ENCODE results near the gene ANXA6.
A peak's percentile ranks its signal among the peaks of the same experiment; 100 is the strongest.
"Not testable (repeated sequence)": the region's sequence is repeated elsewhere in the genome, so short reads cannot be mapped to it uniquely, and the experiment has no call there.

Gene ANXA6

DNA sequence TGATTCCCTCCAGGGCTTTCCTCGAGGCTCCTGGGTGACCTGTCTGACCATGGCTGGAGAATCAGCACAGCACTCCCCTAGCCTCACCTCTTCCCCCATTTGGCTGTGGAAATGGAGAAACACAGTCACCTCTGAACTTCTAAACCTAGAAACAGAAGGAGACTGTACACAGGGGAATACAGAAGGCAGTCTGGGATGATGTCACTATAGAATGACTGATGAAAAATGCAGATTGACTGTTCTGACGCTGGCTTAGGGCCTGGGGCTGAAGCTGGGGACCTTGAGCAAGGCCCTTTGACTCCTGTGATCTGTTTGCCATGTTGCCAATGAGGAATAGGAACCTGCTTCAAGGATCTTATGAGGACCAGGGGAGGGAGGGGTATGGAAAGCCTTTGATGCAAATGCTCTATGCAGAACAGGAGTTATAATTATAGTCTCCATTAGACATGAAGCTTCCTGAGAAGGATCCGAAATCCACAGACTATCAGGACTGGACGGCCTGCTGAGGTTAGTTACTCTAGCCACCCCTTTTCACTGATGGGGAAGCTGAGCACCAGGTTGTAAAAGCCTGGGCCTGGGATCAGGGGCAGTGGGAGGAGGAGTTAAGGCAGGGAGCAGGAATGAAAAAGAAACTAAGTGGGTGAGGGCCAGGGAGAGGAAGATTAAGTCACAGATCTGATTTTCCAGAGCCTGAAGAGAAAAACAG, 24.4 kb upstream of the ANXA6 start:
- no peak for DNase-seq (ENCODE audit: low spot score)

DNA sequence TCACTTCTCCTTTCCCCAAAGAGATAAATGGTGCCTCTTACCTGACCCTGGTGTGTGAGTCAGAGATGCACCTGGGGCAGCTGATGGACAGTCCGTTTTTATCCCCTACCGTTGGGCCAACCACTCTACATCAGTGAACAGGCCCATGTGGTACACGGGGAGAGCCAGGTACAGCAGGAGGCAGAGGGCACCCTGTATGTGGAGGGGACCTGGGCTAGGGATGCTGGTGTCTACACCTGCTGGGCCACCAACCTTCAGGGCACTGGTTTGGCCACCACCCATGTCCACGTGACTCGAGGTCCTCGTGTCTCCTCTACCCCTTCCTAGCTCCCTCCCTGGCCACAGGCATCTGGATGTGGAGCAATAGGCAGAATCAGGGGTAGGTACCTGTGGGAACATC, 22.7 kb upstream of the ANXA6 start:
- DNase-seq (ENCODE audit: low spot score), result no peak

DNA sequence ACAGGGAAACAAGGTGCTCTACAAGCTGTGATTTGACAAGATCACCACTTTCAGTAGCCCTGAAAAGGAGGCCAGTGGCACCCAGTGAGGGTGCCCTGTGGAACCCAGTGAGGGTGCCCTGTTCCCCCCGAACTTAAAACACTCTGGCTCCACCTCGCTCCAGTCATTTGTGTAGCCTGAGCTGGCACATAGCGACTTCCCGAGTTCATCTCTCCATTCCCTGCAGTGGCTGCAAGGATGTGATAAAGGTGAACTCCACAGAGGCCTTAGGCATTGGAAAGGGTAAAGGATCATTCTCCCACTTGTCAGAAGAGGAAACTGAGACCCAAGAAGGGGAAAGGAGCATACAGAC, 21.9 kb upstream of the ANXA6 start:
- DNase-seq (ENCODE audit: low spot score), result no peak

DNA sequence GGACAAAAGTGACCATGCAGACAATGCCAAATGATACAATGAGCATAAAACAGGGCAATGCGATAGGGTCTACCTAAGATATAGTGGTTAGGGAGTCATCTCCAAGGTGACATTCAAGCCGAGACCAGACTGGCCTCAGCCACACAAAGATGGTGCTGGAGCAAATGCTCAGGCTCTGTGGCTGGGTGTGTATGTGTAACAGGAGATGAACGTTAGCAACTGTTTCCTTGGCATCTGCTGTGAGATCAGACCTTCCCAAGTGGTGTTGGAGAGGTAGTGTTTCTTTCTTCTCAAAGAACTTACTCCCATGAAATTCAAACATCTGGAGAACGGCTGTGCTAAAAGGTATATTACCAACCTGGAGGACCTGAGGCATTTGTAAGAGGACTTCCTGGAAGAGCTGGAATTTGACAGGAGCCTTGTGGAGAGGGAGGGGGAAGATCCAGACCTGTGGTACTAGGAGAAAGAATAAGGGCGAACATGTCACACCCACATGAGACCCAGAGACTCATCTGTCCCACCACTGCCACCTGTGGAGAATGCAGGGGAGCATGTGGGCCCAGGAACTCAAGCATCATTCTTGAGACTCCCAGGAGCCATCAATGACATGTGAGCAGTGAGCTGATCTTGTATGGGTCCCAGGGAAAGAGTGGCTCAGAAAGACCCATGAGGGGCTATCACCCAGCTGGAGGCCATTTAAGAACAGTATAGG, 21.4 kb upstream of the ANXA6 start:
- DNase-seq (ENCODE audit: low spot score), result no peak

DNA sequence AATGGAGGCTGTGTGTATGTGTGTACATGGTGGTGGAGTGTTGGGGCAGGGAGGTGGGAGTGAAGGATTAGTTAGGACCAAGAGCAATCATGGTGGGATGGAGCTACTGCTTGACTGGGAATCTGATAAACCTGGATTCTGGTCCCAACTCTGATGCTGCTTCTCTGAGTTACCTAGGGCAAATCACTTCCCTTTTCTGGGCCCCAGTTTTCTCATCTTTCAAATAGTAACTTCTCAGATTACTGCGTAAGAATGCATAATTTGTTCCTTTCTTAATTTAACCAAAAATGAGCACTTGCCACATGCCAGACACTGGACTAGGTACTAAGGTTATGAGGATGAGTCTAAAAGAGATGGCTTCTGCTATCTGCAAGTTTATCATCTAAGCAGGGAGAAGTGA, 20.8 kb upstream of the ANXA6 start:
- DNase-seq (ENCODE audit: low spot score), result no peak

DNA sequence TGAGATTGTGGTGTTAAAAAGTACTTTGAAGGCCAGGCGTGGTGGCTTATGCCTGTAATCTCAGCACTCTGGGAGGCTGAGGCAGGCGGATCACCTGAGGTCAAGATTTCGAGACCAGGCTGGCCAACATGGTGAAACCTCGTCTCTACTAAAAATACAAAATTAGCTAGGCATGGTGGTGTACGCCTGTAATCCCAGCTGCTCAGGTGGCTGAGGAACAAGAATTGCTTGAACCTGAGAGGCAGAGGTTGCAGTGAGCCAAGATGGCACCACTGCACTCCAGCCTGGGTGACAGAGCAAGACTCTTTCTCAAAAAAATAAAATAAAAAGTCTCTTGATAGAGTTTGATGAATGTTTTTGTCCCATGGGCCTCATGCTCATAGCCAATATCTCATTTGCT, 18.7 kb upstream of the ANXA6 start:
- DNase-seq (ENCODE audit: low spot score), result not testable (repeated sequence)

DNA sequence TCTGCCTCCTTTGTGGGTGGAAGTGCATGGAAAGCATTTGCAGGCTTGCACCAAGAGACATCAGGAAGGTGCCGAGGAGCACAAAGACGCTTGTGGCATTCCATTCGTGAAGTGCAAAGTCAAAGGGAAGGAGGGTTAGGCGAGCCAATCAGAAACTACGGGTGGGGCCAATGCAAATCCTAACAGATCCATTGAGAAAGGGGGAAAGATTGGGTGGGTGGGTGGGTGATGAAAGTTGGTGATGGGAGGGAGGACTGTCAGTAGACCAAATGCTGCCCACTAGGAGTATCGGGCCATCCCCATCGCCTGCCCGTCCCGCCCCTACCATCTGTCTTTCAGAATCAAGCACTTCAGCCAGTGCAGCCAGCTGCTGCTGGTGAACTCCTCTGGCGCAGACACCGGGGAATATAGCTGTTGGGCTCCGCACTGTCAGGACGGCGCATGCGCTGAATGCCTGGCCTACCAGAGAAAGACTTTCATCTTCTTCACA, 17.1 kb upstream of the ANXA6 start:
- DNase-seq (ENCODE audit: low spot score), result no peak

DNA sequence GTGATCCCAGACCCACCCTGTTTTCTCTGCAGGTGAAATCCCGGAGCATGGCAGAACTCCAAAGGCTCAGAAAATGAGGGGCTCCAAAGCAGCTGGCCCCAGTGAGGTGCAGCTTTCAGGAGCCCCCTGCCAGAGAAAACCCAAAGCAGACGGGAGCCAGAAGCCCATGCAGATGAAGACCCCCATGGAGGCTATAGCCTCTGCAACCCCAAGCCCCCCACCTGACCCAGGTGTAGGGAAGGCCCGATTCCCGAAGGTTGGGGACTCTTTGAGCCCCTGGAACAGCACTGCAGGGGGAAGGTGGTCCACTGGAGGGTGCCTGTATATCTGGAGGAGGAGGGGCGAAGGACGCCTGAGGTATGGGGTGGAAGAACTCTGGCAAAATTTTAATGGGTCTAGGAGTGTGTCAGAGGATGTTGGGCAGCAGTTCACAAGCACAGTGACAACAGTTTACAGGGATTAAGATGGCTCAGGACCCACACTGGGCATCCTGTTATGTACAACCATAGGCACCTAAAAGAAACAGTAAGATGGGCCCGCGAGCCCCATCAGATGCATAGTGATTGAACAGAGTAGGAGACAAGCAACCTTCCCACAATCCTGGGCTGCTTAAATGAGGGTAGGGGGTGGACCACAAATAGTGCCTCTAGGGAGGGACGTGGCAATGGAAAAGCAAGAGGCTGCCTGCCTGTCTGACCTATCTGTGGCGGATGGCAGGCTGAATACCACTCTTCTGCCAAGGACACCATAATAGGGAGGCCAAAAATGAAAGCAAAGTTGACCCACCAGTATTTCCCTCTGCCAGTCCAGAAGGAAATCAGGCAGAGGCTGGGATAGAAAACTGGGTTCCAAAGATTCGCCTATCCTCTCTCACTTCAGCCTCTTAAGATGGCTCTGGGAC, 16.4 kb upstream of the ANXA6 start:
- DNase-seq (ENCODE audit: low spot score), result no peak

DNA sequence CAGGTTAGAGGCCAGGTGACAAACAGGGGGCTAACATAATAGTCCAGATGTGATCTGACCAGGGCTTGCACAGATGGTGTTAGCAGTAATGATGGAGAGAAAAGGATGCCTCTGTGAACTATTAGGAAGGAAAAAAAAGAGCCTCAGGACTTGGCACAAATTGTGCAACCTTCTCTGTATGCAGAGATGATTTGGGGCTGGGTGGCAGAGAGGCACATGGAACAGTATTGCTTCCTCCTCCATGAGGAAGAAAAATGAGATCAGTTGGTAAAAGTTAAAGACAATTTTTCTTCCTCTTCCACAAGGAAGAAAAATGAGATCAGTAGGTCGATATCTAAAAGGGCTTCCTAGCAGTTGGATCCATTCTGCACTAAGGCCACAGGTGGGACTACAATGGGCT, 13.9 kb upstream of the ANXA6 start:
- no peak for DNase-seq (ENCODE audit: low spot score)

DNA sequence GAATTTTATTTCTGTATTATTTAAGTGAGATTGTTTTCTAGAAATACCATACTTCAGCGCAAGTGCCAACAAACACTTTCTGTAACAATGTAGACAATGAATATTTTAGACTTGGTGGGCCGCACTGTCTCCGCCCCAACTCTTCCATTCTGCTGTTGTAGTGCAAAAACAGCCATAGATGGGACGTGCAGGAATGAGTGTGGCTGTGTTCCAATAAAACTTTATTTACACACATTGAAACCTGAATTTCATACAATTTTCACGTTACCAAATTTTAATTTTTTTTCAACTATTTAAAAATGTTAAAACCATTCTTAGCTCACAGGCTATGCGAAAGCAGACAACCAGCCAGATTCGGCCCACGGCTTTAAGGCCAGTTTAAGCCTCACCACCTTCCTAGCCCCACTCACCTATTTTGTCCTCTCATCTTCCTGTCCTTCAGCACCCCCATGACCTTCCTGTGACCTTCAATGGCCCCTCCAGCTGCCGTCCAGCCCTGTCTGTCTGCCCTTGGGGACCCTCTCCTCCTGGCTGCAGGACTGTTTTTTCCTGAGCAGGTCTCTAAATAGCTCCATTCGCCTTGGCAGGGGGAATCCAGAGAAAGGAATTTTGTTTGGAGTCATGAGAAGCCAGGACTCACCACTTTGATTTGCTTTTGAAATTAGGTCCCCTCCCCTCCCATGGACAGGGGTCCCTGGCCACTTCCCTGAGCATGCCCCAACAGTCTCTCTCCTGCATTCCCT, 11.2 kb upstream of the ANXA6 start:
- DNase-seq (ENCODE audit: low spot score), result no peak

DNA sequence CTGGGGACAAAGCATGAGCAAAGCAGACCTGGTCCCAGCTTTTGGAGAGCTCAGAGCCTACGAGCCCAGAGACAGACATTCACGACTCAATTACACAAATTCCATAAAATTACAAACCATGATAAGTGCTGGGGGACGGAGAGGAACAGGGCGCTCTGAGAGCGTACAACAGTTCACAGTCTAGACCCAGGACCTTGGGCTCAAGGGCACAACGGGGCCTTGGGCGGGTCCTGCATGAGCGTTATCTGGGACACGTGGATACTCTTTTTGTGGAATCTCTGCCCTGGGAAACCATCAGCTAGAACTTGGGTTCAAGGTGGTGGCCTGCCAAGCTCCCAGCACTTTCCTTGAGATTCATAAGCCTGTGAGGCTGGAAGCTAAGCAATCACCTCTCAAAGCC, 9.4 kb upstream of the ANXA6 start:
- no peak for DNase-seq (ENCODE audit: low spot score)

DNA sequence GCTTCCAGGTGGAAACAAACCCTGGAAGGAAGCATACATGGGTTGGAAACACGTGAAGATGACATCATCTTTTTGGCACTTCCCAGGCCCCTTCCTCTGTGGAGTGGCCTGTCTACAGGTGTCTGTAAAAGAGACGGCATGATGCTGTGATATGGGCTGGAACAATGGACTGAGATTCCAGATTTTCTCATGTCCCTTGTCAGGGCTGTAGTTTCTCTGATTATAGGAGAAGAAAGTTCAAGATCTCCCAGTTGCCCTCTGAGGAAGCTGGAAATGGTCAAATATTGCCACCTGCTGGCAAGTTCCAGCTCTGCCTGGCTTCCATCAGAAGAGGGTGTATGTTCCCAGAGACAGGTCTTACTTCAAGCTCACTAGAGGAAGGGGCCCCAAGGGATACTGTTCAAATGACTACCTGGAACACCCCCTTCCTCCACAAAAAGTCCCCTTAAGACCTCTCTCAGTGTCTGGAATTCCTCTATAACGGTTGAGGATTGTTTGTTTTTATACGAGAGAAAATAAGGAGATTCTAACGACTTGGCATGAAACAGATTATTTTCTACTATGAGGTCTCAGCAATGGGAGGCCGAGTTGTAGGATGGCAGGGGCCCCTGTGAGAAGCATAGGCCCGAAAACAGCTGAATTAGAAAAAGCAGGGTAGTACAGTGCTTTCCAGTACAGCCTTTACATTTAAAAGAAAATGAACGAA, 7.3 kb upstream of the ANXA6 start:
- DNase-seq (ENCODE audit: low spot score), result peak; percentile 86

DNA sequence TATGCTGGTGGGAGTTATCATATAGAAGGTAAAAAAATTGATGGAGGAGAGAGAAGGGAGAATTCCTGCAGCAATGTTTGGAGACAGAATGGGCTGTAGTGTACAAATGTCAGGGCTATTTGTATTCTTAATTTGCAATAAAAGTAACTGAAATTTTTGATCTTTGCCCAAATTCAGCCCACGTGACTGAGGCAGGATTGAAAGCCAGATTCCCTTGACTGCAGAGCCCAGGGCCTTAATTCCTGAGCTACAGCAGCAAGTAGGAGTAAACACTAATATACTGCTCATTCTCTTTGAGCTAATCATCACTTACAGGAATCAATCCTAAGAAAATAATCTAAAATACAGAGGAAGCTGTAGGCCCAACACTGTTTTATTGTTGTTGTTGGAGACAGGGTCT, 5.2 kb upstream of the ANXA6 start:
- no peak for DNase-seq (ENCODE audit: low spot score)

DNA sequence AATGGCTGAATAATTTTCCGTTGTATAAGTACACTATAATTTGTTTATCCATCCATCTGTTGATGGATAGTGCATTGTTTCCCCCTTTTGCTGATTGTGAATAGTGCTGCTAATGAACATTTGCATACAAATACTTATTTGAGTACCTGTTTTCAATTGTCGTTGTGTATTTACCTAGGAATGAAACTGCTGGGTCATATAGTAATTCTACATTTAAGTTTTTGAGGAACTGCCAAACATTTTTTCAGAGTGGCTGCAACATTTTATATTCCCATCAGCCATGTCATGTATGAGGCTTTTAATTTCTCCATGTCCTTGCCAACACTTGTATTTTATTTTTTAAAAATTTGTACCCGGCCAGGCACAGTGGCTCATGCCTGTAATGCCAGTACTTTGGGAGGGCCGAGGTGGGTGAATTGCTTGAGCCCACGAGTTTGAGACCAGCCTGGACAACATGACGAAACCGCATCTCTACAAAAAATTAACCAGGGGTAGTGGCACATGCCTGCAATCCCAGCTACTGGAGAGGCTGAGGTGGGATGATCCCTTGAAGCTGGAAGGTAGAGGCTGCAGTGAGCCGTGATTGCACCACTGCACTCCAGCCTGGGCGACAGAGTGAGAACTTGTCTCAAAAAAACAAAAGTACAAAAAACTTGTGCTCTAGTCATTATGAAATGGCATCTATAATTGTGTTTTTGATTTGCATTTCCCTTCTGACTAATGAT, 2.2 kb upstream of the ANXA6 start:
- no peak for DNase-seq (ENCODE audit: low spot score)

DNA sequence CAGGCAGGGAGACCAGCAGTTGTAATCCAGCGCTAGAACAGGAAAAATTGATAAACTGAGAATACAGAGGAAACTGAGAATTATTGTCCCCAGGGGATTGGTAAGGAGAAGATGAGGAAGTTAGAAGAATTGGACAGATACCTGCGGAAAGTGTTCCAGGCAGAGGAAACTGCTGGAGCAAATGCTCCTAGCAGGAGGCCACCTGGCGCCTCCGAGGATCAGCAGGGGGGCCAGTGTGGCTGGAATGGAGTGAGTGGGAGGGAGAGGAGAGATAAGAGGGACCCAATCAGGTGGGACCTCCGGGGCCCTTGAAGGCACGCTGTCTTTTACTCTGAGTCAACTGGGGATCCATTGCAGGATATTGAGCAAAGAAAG, 695 bp upstream of the ANXA6 start:
- no peak for DNase-seq (ENCODE audit: low spot score)

DNA sequence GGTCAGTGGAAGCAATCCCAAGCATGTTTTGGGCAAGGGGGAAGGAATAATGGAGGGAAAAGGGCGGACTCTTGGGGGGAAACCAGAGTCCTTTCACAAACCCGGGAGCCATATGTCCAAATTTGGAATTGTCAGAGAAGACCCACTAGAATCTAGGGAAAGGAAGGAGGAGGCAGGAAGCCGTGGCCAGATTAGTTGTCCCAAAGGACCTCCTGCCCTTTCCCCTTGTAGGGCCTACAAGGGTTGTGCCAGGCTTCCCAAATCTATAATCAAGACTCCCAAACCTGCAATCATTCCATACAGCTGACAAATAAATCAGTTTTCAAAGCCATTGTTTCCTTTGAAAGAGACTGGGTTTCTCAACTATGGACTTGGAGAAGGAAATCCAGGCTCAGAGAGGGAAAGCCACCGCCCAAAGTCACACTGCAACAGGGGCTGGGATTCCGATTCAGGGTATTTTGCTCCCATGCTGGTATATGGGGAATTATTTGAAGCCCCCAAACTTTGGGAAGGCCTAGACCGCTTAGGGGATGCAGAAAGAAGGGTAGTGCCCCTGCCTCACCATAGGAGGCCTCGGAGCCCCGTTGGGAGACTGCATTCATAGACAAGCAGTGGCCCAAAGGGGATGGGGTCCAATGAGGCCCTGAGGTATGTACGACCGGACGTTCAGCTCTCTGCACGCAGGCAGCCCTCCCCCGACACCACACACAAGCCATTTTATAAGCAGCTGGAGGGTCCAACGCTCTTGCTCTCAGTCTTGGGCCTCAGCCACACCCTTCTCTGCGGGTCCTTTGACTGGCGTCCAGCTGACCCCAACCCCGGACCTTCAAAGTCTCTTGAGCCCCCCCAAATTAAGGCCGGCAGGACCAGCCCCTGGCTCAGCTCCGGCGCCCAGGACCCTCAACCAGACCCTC, 815 bp downstream of the ANXA6 start:
- peak; percentile 57 for DNase-seq (ENCODE audit: low spot score)

DNA sequence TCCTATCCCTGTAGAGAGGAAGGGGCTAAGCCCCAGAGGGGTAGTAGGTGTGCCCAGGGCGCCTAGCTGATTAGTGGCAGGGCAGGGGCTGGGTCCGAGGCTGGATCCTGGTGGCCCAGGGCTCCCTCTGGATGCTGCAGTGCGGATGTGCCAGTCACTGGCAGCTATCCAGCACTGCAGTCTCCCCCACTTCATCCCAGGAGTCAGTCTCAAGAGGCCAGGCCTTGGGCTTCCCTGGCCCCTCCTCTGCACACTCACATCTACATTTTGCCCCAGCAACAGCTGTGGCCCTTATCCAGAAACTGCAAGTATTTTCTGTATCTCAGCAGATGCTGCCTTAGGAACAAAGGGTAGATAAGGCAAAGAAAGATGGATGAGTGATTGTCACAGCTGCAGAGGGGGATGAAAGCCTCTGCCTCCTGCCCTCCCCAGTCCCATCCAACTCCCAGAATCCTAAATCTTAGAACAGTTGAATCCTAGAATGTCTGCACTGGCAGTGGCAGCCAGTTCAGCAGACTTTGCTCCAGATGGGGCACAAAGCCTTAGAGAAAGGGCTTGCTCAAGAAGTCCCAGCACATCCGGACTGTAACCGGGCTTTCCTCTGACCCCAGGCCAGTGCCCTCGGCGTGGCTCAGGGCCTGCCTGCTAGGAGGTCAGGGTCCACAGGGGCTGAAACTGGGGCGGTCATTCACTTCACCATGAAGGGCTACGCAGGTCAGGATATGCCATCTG, 1.6 kb downstream of the ANXA6 start:
- DNase-seq (ENCODE audit: low spot score), result no peak

DNA sequence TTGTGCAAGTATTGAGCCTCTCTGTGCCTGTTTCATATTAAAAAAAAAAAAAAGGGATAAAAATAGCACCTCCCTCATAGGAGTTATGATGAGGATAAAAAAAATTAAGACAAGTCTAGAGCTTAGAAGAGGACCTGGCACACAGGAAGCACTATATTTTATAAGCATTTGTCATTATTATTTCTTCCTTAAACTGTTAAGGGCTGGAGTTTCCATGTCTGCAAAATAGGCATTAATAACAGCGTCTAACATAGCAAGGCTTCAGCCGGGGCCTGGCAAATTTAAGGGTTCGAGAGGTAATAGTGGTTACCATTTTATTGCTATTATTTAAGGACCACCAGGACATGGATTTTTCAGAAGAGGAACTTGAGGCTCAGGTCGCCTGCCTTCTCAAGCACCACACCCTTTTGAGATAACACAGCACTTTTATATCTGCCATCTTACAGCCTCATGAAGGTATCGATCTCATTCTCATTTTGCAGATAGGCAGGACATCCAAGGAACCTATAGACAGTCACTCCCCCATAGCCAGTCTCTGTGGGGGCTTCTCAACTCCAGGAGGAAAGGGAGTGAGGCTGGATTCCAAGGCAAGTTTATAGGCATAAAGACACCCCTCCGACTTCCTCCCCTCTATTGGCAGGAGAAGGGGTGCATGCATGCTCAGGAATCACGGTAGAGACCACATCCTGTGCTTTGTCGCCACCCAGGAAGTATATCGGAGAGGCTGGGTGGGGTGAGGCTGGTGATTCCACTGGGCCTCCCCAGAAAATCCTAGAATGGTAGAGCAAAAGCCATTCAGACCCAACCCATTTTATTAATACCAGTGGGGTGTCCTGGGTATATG, 2.4 kb downstream of the ANXA6 start:
- DNase-seq (ENCODE audit: low spot score), result peak; percentile 74
